CD14-positive monocyte (primary cell): ENCODE measurements around the gene TNFRSF14. TPM values are rescaled to one million over a fixed set of nuclear protein-coding genes. Genes with fewer than 3 reads are reported as not detected.

Source experiments
- DNase-seq, 3 donors: peaks; one replicate each; pipeline ENCODE4 v3.0.0-alpha.2; 2011 to 2022
- H2AFZ ChIP-seq: 2 replicates; pipeline ENCODE4 v1.6.0; 2012; ENCODE audit warnings: mild to moderate bottlenecking, low read depth, low read length, inconsistent platforms; ENCODE audit not compliant: insufficient read depth, poor library complexity, severe bottlenecking
- H3K27ac ChIP-seq, 2 donors: 1 replicate in 1 of 2; 2 replicates in 1 of 2; pipeline ENCODE4 v1.5.1; 2012 to 2013; ENCODE audit warnings: low read length in 2 of 2, control low read depth in 1 of 2, inconsistent platforms in 1 of 2, low read depth in 1 of 2, mild to moderate bottlenecking in 1 of 2
- H3K27me3 ChIP-seq, 2 donors: one replicate each; pipeline versions ENCODE4 v1.6.0 to v1.6.1; 2011 to 2013; ENCODE audit warnings: low read length in 2 of 2; ENCODE audit not compliant: control insufficient read depth in 2 of 2, insufficient read depth in 2 of 2
- H3K36me3 ChIP-seq, 2 donors: replicated peaks in 1 of 2; 1 replicate in 1 of 2; 2 replicates in 1 of 2; pipeline versions ENCODE4 v1.5.1 to v1.6.1; 2012 to 2013; ENCODE audit warnings: low read length in 2 of 2, control low read depth in 1 of 2, inconsistent platforms in 1 of 2, mild to moderate bottlenecking in 1 of 2; ENCODE audit not compliant: insufficient read depth in 2 of 2, control insufficient read depth in 1 of 2
- H3K4me1 ChIP-seq, 2 donors: 1 replicate in 1 of 2; 2 replicates in 1 of 2; pipeline versions ENCODE4 v1.5.1 to v1.6.1; 2012 to 2013; ENCODE audit warnings: low read length in 2 of 2, control low read depth in 1 of 2, inconsistent platforms in 1 of 2, mild to moderate bottlenecking in 1 of 2, moderate library complexity in 1 of 2; ENCODE audit not compliant: insufficient read depth in 2 of 2, control insufficient read depth in 1 of 2
- H3K4me2 ChIP-seq: replicated peaks from 2 replicates; pipeline ENCODE3; 2012; ENCODE audit warnings: low read length, moderate library complexity, mild to moderate bottlenecking; ENCODE audit not compliant: poor library complexity, severe bottlenecking; ENCODE audit errors: extremely low read depth
- H3K4me3 ChIP-seq, 3 experiments: fragments of 200-600 bp in 1 of 3; sonication (generic) in 1 of 3; replicated peaks in 1 of 3; 1 replicate in 2 of 3; 2 replicates in 1 of 3; pipeline ENCODE4 v1.5.1; 2011 to 2013; ENCODE audit warnings: low read length in 3 of 3, mild to moderate bottlenecking in 3 of 3, control low read depth in 2 of 3, low read depth in 2 of 3, inconsistent platforms in 1 of 3, moderate library complexity in 1 of 3
- H3K79me2 ChIP-seq: 2 replicates; pipeline ENCODE4 v1.6.0; 2012; ENCODE audit warnings: mild to moderate bottlenecking, control low read depth, inconsistent platforms, low read length, moderate library complexity; ENCODE audit not compliant: insufficient read depth
- H3K9ac ChIP-seq: 2 replicates; pipeline ENCODE4 v1.6.0; 2017; ENCODE audit warnings: low read length, mild to moderate bottlenecking; ENCODE audit not compliant: insufficient read depth, poor library complexity, severe bottlenecking
- H3K9me3 ChIP-seq, 2 donors: replicated peaks in 1 of 2; 1 replicate in 1 of 2; 2 replicates in 1 of 2; pipeline versions ENCODE4 v1.5.1 to v1.6.1; 2012 to 2013; ENCODE audit warnings: low read length in 2 of 2, control low read depth in 1 of 2; ENCODE audit not compliant: control insufficient read depth in 1 of 2, insufficient read depth in 1 of 2
- H4K20me1 ChIP-seq: 2 replicates; pipeline ENCODE4 v1.6.0; 2012; ENCODE audit warnings: mild to moderate bottlenecking, low read length, control low read depth, moderate library complexity; ENCODE audit not compliant: insufficient read depth
- H3K27ac Mint-ChIP-seq, 7 donors: one replicate each; pipeline ENCODE4 v1.8.0; 2020; ENCODE audit warnings: mild to moderate bottlenecking in 7 of 7, mixed read lengths in 7 of 7, moderate library complexity in 6 of 7, inconsistent platforms in 2 of 7
- H3K27me3 Mint-ChIP-seq, 3 donors: one replicate each; pipeline ENCODE4 v1.8.0; 2021 to 2022; ENCODE audit warnings: low read depth in 3 of 3, mild to moderate bottlenecking in 3 of 3, mixed read lengths in 3 of 3, moderate library complexity in 3 of 3, inconsistent platforms in 1 of 3
- H3K36me3 Mint-ChIP-seq, 2 donors: one replicate each; pipeline ENCODE4 v1.8.0; 2020; ENCODE audit warnings: mixed read lengths in 2 of 2, inconsistent platforms in 1 of 2, mild to moderate bottlenecking in 1 of 2
- H3K4me1 Mint-ChIP-seq: one replicate; pipeline ENCODE4 v1.8.0; 2020; ENCODE audit warnings: mild to moderate bottlenecking, mixed read lengths
- H3K4me3 Mint-ChIP-seq, 2 donors: one replicate each; pipeline ENCODE4 v1.8.0; 2020; ENCODE audit warnings: mild to moderate bottlenecking in 2 of 2, mixed read lengths in 2 of 2, moderate library complexity in 1 of 2
- H3K9me3 Mint-ChIP-seq, 7 donors: one replicate each; pipeline ENCODE4 v1.8.0; 2020 to 2022; ENCODE audit warnings: mixed read lengths in 7 of 7, mild to moderate bottlenecking in 6 of 7, moderate library complexity in 6 of 7, inconsistent platforms in 2 of 7
- WGBS: methylation state at CpG from one replicate; pipeline ENCODE4 v1.1.5; 2013; ENCODE audit warnings: missing lambda C conversion rate; ENCODE audit not compliant: insufficient coverage; 5-methylcytosine and 5-hydroxymethylcytosine counted together
- intact Hi-C, 2 donors: fragments of 100-400 bp; cut with micrococcal nuclease; formaldehyde crosslinking; loops; one replicate each; pipeline versions ENCODE4 v1.15.0 to v1.15.1; 2023
- polyA plus RNA-seq, 3 donors: library from polyadenylated mRNA; depleted of rRNA in 1 of 3; unstranded in 2 of 3; stranded (reverse) in 1 of 3; fragments of 300-500 nt in 2 of 3; fragments of >200 nt in 1 of 3; fragmentation: Illumina TruSeq in 2 of 3; gene quantifications; 1 replicate in 2 of 3; 2 replicates in 1 of 3; pipeline ENCODE4 v1.2.3, GENCODE V29; 2012 to 2021
- TF ChIP-seq, protein P1 (sequence below): fragments of 200-600 bp; IDR thresholded peaks from one replicate; pipeline ENCODE4 v1.8.0; 2022; ENCODE audit warnings: antibody characterized with exemption, mild to moderate bottlenecking

Gene TNFRSF14
- polyA plus RNA-seq, 3 donors: 62.1 to 512 (median 64.4) TPM

DNA sequence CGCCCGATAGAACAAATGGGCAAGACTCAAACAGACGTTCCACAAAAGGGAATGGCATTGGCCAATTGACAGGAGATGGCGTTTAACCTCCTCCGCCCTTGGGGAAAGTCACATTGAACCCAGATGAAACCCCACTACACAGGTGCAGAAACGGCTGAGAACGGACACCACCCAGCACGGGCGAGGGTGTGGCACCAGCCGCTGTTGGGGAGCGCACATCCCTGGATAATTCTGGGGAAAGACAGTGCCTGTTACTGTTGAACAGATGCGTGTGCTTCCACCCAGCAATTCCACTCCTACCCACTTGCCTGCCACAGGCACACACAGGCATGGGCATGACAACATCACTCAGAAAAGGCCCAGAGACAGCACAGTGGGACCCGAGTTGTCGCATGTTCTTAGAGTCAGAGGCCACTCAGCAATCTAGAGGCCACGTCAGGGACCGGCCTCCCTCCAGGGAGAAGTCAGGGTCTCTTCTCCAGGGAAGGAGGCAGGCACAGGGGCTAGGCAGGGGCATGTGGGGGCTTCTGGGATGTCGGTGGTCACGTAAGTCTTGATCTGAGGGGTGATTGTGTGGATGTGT lies 45.6 kb downstream of the TNFRSF14 start:
- 90% methylated on average over 14 of the region's 18 CpGs for WGBS
- Histone ChIP-seq H3K27ac (no peak overlapping the region), H3K9ac (no peak overlapping the region), H3K4me3 (no peak overlapping the region), H3K4me1 (no peaks in the 10 kb centered on the region), H3K4me2 (no peak overlapping the region), H3K27me3 (no peaks in the 10 kb centered on the region), H4K20me1 (no peaks in the 10 kb centered on the region), H2AFZ (no peak overlapping the region), H3K36me3 (no peaks in the 10 kb centered on the region), H3K9me3 (no peaks in the 10 kb centered on the region), H3K79me2 (no peaks in the 10 kb centered on the region)
- H3K9me3 Mint-ChIP-seq: peaks cover 0 to 14% (median 3%) of the 10 kb centered on the region in 7 donors
- no peaks in the 10 kb centered on the region for H3K4me1 Mint-ChIP-seq
- DNase-seq: no peak
- intact Hi-C loops: no loop called here
- H3K27ac Mint-ChIP-seq: no peak overlapping the region
- H3K4me3 Mint-ChIP-seq: no peak overlapping the region
- no peaks in the 10 kb centered on the region for H3K36me3 Mint-ChIP-seq
- H3K27me3 Mint-ChIP-seq: peaks cover 7 to 23% (median 12%) of the 10 kb centered on the region in 3 donors
- TF ChIP-seq, protein P1, sequence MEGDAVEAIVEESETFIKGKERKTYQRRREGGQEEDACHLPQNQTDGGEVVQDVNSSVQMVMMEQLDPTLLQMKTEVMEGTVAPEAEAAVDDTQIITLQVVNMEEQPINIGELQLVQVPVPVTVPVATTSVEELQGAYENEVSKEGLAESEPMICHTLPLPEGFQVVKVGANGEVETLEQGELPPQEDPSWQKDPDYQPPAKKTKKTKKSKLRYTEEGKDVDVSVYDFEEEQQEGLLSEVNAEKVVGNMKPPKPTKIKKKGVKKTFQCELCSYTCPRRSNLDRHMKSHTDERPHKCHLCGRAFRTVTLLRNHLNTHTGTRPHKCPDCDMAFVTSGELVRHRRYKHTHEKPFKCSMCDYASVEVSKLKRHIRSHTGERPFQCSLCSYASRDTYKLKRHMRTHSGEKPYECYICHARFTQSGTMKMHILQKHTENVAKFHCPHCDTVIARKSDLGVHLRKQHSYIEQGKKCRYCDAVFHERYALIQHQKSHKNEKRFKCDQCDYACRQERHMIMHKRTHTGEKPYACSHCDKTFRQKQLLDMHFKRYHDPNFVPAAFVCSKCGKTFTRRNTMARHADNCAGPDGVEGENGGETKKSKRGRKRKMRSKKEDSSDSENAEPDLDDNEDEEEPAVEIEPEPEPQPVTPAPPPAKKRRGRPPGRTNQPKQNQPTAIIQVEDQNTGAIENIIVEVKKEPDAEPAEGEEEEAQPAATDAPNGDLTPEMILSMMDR: no peak

GRCh38 chr1:2602311-2602835 lies 46.2 kb downstream of the TNFRSF14 start:
- intact Hi-C loops: no loop called here

More at GRCh38 chr1:2602311-2602835, 46.2 kb downstream of the TNFRSF14 start:
- no peaks in the 10 kb centered on the region for H3K4me1 ChIP-seq
- H3K27me3 ChIP-seq: no peaks in the 10 kb centered on the region
- no peak overlapping the region for H3K4me3 ChIP-seq
- WGBS: 81% methylated on average over 14 of the region's 15 CpGs
- peaks cover 7 to 22% (median 11%) of the 10 kb centered on the region in 3 donors for H3K27me3 Mint-ChIP-seq
- no peaks in the 10 kb centered on the region for H3K36me3 ChIP-seq
- H3K4me2 ChIP-seq: no peak overlapping the region
- H4K20me1 ChIP-seq: no peaks in the 10 kb centered on the region
- H3K9me3 Mint-ChIP-seq: peaks cover 0 to 14% (median 3%) of the 10 kb centered on the region in 7 donors
- TF ChIP-seq, protein P1: no peak
- H3K27ac ChIP-seq: no peak overlapping the region
- H3K9me3 ChIP-seq: no peaks in the 10 kb centered on the region
- no peak overlapping the region for H3K9ac ChIP-seq
- no peaks in the 10 kb centered on the region for H3K4me1 Mint-ChIP-seq
- H2AFZ ChIP-seq: no peak overlapping the region
- no peaks in the 10 kb centered on the region for H3K36me3 Mint-ChIP-seq
- H3K79me2 ChIP-seq: no peaks in the 10 kb centered on the region
- H3K4me3 Mint-ChIP-seq: no peak overlapping the region
- peak overlapping the region in 1 of 7 donors; percentile 18 for H3K27ac Mint-ChIP-seq
- DNase-seq: no peak
